GM12865 (cell line): Measurements from ENCODE around the gene DOCK6.
A peak's percentile ranks its signal among the peaks of the same experiment; 100 is the strongest.

ENCODE experiments used
- DNase-seq: peaks from one replicate; pipeline ENCODE4 v3.0.0; 2010; ENCODE audit warnings: low read depth
- H3K4me3 ChIP-seq: 2 replicates; pipeline ENCODE4 v1.5.1; 2011; ENCODE audit warnings: mild to moderate bottlenecking, low read depth, low read length, control low read depth
- TF ChIP-seq, protein P1 (sequence below): IDR thresholded peaks from 2 replicates; pipeline ENCODE4 v1.5.1; 2011; ENCODE audit warnings: low read length, control low read depth, low read depth, inconsistent platforms; ENCODE audit not compliant: insufficient read depth; ENCODE audit errors: missing control alignments

Gene DOCK6

DNA sequence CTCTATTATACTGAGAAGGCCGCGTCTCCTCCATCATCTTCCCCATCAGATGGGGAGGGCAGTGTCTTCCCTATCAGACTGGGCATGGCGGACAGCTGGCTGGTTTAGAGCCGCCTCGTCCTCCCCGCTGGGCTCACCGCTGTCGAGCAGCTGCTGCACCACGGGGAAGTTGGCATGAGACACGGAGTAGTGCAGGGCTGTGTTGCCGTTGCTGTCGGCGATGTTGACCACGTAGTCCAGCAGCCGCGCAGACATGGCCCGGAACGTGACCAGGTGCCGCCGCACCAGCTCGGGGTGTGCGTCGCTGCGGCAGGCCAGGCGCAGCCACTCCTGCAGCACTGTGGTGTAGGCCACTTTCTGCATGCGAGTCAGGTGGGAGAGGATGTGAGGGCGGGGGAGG, 88.0 kb downstream of the DOCK6 start:
- TF ChIP-seq, protein P1, sequence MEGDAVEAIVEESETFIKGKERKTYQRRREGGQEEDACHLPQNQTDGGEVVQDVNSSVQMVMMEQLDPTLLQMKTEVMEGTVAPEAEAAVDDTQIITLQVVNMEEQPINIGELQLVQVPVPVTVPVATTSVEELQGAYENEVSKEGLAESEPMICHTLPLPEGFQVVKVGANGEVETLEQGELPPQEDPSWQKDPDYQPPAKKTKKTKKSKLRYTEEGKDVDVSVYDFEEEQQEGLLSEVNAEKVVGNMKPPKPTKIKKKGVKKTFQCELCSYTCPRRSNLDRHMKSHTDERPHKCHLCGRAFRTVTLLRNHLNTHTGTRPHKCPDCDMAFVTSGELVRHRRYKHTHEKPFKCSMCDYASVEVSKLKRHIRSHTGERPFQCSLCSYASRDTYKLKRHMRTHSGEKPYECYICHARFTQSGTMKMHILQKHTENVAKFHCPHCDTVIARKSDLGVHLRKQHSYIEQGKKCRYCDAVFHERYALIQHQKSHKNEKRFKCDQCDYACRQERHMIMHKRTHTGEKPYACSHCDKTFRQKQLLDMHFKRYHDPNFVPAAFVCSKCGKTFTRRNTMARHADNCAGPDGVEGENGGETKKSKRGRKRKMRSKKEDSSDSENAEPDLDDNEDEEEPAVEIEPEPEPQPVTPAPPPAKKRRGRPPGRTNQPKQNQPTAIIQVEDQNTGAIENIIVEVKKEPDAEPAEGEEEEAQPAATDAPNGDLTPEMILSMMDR, result no peak
- DNase-seq, result no peak
- H3K4me3 ChIP-seq, result no peak overlapping the region

DNA sequence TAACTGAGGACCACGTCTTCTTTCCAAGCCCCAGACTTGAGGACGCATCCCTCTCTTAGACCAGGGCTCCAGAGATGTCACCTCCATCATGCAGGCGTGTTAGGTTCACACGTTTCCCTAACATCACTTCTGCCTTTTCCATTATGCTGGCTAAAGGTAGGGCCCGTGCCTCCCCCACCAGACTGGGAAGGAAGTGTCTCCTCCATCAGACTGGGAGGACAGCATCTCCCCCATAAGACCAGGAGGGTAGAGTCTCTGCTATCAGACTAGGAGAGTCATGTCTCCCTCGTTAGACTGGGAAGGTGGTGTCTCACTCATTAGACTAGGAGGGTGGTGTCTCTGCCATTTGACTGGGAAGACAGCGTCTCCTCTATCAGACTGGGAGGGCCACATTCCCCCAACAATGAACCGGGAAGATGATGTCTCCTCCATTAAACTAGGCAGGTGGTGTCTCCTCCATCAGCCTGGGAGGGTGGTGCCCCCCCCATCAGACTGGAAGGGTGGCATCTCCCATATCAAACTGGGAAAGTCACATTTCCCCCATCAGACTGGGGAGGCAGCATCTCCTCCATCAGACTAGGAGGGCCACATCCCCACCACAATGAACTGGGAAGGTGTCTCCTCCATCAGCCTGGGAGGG, 88.7 kb downstream of the DOCK6 start:
- H3K4me3 ChIP-seq, result no peak overlapping the region
- TF ChIP-seq, protein P1, result no peak
- no peak for DNase-seq

DNA sequence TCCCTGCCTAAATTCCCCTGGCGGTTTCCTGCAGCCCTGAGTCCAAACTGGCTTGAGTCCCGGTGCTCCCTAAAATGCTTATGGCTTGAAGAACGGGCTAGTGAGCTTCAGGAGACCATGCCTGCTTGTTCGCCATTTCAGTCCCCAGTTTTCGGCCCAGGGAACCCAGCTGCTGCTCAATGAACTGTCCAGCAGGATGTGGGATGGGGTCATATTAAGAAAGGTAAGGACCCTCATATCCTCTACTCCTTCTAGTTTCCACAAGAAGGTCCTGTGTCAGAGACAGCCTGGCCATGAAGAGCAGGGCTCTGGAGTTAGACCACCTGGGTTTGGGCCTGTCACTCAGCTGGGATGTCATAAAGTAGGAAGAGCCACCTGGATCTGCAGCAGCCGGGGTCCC, 89.7 kb downstream of the DOCK6 start:
- TF ChIP-seq, protein P1, result no peak
- no peak for DNase-seq
- H3K4me3 ChIP-seq, result no peak overlapping the region

DNA sequence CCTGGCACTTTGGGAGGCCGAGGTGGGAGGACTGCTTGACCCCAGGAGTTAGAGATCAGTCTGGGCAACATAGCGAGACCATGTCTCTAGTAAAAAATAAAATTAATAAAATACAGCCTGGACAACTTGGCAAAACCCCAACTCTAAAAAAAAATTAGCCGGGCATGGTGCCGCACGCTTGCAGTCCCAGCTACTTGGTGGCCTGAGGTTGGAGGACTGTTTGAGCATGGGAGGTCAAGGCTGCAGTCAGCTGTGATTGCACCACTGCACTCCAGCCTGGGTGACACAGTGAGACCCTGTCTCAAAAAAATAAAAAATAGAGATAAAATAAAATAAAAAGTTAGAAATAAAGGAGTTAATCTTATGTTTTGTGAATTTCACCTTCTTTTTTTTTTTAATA, 91.2 kb downstream of the DOCK6 start:
- DNase-seq, result no peak
- no peak overlapping the region for H3K4me3 ChIP-seq
- TF ChIP-seq, protein P1, result no peak

DNA sequence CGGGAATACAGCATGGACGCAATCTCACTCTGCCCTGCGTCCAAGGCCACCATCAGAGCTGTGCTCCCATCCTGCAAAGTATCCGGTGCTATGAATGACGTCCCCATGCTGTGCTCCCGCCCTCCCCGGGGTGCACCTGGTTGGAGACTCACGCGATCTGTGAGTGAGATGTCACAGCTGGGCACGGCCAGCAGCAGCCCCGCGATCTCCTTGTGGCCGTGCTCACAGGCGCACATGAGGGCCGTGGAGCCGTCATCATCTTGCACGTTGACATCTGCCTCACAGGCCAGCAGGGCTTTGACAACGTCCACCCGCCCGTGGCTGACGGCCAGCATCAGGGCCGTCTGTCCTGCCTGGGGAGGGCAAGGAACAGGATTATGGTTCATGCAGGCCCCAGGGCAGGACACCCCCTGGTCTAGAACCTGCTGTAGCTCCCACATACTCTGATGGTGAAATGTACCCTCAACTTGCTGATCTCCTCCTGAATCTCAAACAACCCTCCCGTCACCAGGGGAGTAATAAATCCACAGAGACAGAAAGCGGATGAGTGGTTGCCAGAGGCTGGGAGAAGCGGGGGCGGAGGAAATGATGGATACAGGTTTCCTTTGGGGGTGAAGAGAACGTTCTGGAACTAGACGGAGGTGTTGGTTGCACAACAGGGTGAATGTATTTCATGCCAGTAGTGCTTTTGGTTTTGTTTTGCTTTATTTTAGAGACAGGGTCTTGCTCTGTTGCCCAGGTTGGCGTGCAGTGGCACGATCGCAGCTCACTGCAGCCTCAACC, 92.2 kb downstream of the DOCK6 start:
- H3K4me3 ChIP-seq, result no peak overlapping the region
- TF ChIP-seq, protein P1, result no peak

DNA sequence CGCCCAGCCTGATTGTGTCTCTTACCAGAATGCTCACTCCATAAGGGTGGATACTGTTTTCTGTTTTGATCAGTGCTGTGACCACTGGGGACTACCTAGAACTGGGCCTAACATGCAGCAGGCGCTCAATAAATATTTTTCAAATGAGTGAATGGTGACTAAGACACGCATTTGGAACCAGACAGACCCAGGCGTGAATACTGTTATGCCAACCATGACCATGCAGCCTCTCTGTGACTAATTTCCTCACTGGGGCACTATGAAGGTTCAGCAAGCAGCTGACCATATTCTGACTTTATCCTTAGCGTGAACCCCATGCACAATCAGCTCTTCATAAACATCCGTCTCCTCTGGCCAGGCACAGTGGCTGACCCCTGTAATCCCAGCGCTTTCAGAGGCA, 93.8 kb downstream of the DOCK6 start:
- DNase-seq, result peak; percentile 40
- no peak overlapping the region for H3K4me3 ChIP-seq
- TF ChIP-seq, protein P1, result no peak

More for the DNA sequence above, 92.2 kb downstream of the DOCK6 start:
- no peak for DNase-seq
